Measurements from ENCODE around the gene TEX35. TPM values are rescaled to one million over a fixed set of nuclear protein-coding genes. Genes with fewer than 3 reads are reported as not detected.

The TEX35 gene
- total RNA-seq, 1 donor from 2014 or later: not detected

- no peaks in the 10 kb centered on the region for H3K36me3 Mint-ChIP-seq (ENCODE audit: low read depth)
- no peak for DNase-seq
- H3K4me3 Mint-ChIP-seq: no peak overlapping the region
- peaks cover 2% of the 10 kb centered on the region for H3K4me1 Mint-ChIP-seq
- no peak overlapping the region for H3K27ac Mint-ChIP-seq
- intact Hi-C loops (cut with micrococcal nuclease): no loop called here
- H3K9me3 Mint-ChIP-seq: no peaks in the 10 kb centered on the region
- H3K27me3 Mint-ChIP-seq: no peaks in the 10 kb centered on the region
Observed at GRCh38 chr1:178566187-178566586, 53.3 kb downstream of the TEX35 start.

GRCh38 chr1:178571807-178572206, 58.9 kb downstream of the TEX35 start:
- Mint-ChIP-seq H3K36me3 (ENCODE audit: low read depth) (no peaks in the 10 kb centered on the region), H3K27ac (no peak overlapping the region), H3K9me3 (no peaks in the 10 kb centered on the region), H3K4me3 (no peak overlapping the region), H3K27me3 (peaks cover 5% of the 10 kb centered on the region), H3K4me1 (peaks cover 3% of the 10 kb centered on the region)
- intact Hi-C loops (cut with micrococcal nuclease): no loop called here
- DNase-seq: no peak

Other genes with a start within 250 kb of the TEX35 start
- gene CLEC20A, start 16.1 kb upstream of the TEX35 start, total RNA-seq: not detected in 2 replicates
- gene RALGPS2, start 212.1 kb downstream of the TEX35 start, total RNA-seq: 2.0 and 2.6 TPM in 2 replicates

Data from activated CD4-positive, alpha-beta T cell treated with anti-CD3 and anti-CD28 coated beads, Interleukin-2, amount 10 ng/mL, durations not matched to agents 24 days and 14 days (primary cell).